GM04504 (cell line): ENCODE results near the gene SYP.
A peak's percentile ranks its signal among the peaks of the same experiment; 100 is the strongest.

ENCODE experiments used
- DNase-seq: peaks from one replicate; pipeline ENCODE4 v3.0.0-alpha.2; 2012; ENCODE audit warnings: low read depth

The SYP gene

DNA sequence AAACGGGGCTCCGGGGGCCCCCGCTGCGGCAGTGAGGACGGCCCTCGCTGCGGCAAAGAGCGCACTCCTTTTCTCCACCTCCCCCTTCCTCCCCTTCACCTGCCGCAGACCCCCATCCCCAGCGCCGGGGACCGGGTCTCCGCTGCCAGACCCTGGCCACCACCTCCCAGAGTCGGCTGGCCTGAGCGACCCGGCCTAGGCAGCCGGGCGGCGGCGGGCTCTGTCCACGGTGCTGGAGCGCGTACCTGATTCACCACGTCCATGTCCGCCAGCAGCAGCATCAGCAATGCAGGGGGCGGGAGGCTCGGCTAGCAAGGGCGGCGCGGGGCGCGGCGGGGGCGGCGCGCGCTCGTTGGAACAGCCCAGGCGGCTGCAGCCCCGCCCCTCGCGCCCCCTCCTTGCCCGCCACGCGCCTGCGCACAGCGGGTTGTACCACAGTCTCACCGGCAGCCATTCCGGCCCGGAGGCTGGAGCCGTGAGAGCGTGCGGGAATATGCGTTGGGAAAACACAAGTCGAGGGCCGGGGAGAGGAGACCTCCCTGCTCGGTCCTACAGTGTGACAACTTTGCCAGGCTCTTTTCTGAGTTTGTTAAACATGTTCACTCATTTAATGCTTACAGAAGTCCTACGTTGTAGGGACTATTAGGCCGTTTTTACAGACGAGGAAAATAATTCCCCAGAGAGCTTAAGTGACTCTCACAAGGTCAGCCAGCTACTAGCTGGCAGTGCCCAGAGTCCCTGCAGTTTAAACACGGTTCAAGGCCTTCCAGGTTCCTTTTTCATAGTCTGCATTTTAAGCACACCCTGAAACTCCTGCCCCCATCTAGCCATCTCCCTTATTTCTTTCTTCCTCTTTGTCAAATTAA, at the start of gene SYP:
TSS of gene SYP (minus strand) at position 288 of the 866 bp plus-strand sequence. CDS start at position 281, 7 bp downstream.
- DNase-seq = peak; percentile 61

DNA sequence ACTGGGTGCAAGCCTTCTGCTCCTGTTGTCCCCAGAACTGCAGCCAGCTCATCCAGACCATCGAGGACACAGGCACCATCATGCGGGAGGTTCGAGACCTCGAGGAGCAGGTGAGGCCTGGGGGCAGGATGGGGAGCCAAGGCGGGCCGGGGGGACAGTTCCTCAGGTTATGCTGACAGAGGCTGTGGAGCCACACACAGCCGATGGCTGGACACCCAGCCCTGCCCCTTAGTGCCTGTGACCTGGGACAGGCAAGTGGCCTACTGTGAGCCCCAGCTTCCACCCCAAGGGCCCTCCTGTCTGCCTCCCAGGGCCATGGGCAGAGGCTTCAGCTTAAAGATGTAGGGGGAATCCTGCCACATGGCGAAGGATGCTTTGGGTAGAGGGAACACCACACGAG, 49.6 kb upstream of the SYP start:
- no peak for DNase-seq

DNA sequence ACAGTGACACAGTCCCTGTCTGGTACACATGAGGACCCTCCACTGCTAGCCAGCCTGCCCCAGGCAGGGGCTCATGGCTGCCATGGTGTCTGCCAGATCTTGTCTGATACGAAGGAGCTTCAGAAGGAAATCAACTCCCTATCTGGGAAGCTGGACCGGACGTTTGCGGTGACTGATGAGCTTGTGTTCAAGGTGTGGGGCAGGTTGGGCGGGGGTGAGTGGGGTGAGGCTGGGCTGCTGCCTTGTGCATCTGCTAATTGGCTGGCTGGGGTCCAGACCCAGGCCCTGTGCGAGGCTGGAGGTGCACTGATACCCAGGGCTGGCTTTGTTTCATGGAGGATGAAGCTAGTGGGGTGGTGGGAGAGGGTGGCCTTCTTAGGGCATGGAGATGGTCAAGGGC, 49.1 kb upstream of the SYP start:
- DNase-seq = no peak

DNA sequence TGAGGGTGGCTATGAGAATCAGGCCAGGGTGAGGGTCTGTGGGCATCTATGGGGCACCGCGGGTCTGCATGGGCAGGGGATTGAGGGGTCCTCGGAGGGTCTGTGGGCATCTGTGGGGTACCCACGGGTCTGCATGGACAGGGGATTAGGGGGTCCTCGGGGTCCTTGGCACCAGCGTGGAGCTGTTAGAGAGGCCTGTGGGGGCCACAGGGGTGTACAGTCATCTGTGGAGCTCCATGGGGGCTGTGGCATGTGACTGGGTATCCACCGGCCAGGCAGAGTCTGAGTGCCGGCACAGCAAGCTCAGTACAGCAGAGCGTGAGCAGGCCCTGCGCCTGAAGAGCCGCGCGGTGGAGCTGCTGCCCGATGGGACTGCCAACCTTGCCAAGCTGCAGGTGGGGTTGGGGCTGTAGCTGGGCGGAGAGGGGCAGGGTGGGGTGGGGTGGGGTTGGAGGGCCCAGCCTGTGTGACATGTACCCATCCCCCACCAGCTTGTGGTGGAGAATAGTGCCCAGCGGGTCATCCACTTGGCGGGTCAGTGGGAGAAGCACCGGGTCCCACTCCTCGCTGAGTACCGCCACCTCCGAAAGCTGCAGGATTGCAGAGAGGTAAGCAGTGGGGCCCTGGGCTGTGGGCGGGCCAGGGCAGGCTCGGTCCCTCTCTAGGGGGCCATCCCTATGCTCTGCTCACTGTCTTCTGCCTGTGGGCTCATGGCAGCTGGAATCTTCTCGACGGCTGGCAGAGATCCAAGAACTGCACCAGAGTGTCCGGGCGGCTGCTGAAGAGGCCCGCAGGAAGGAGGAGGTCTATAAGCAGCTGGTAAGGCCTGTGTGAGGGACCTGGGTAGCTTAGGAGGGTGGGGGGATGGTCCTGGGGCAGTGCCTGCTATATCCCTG, 48.2 kb upstream of the SYP start:
- no peak for DNase-seq

DNA sequence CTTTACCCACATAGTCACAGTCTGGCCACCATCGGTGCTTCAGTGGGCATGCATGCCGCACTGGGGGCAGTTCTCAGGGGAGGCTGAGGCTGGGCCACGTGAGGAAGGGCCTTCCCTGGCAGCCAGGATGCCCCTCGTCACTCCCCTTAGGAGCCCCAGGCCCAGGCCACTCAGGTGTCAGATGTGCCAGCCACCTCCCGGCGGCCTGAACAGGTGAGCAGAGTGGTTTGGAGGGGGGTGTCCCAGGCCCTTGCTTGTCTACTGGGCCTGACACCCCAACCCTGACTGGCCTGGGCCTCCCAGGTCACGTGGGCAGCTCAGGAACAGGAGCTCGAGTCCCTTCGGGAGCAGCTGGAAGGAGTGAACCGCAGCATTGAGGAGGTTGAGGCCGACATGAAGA, 47.4 kb upstream of the SYP start:
- no peak for DNase-seq

DNA sequence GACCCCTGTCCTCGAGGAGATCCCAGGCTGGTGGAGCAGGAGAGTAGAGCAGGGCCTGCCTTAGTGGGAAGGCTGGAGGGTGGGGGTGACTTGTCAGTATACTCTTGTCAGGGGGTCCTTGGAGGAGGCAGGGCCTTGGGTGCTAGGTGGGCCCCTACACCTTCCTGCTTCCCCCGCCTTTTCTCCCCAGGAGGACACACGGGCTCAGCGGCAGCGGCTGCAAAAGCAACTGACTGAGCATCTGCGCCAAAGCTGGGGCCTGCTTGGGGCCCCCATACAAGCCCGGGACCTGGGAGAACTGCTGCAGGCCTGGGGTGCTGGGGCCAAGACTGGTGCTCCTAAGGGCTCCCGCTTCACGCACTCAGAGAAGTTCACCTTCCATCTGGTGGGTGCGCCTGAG, 46.5 kb upstream of the SYP start:
- no peak for DNase-seq

DNA sequence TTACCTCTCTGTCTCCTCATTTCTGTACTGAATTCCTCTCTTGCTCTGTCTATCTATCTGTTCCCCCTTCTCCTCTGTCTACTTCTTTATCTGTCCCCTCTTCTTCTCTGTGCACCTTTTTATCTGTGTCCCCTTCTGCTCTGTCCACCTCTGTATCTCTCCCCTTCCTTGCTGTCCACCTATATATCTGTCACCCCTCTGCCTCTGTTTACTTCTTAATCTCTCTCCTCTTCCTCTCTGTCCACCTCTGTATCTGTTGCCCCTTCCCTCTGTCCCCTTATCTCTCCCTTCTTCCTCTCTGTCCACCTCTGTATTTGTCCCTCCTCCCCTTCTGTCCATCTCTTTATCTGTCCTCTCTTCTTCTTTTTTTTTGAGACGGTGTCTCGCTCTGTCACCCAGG, 44.2 kb upstream of the SYP start:
- DNase-seq = no peak

DNA sequence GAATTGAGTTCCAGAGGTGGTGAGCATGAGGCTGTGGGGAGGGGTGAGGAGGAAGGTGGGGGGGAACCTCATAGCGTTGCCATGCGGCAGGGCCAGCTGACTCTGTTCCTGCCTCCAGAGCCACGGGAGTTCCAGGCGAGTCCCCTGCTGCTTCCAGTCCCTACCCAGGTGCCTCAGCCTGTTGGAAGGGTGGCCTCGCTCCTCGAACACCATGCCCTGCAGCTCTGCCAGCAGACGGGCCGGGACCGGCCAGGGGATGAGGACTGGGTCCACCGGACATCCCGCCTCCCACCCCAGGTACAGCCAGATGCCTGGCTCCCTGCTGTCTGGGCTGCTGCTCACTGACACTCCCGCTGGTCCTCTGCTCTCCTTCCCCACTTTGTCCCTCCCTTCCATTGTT, 43.2 kb upstream of the SYP start:
- no peak for DNase-seq

DNA sequence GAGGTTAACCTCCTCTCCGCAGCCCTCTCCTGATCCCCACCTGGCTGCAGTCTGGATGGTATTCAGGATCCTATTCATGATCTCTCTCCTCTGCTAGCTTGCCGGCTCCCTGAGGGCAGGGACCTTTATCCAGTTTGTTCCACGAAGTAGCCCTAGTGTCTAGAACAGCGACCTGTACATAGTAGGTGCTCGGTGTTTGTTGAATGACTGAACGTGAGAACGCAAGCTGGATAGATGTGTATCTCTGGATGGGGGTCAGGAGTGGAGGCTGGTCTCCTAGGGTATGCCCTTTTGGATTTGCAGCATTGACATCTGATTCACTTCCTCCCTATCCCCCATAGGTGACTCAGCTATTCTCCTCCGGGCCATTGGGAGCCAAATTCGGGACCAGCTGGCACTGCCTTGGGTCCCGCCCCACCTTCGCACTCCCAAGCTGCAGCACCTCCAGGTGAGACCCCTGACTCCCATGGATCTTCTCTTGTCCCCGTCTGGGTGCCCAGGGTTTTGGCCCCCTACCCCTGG, 42.6 kb upstream of the SYP start:
- DNase-seq = no peak

DNA sequence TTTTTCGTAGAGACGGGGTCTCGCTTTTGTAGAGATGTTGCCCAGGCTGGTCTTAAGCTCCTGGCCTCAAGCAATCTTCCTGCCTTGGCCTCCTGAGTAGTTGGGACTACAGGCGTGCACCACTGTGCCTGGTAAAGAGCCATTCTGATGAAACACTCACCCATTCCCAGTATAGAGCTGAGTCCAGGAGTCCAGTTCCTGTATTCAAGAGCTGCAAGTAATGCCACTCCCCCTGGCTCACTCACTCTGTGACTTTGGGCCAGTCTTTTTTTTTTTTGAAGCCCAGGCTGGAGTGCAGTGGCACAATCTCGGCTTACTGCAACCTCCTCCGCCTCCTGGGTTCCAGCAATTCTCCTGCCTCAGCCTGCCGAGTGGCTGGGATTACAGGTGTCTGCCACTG, 38.7 kb upstream of the SYP start:
- no peak for DNase-seq

DNA sequence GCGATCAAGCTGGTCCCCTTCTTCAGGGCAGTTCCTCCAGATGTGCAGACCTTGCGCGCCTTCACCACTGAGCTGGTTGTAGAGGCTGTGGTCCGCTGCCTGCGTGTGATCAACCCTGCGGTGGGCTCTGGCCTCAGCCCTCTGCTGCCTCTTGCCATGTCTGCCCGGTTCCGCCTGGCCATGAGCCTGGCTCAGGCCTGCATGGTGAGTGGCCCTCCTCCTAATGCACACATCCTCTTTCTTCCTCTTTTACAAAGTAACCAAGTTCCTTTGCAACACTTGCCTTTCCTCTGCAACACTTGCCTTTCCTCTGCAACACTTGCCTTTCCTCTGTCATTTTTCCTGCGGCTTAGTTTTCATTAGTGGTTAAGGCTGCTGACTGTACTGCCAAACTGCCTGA, 37.1 kb upstream of the SYP start:
- no peak for DNase-seq

DNA sequence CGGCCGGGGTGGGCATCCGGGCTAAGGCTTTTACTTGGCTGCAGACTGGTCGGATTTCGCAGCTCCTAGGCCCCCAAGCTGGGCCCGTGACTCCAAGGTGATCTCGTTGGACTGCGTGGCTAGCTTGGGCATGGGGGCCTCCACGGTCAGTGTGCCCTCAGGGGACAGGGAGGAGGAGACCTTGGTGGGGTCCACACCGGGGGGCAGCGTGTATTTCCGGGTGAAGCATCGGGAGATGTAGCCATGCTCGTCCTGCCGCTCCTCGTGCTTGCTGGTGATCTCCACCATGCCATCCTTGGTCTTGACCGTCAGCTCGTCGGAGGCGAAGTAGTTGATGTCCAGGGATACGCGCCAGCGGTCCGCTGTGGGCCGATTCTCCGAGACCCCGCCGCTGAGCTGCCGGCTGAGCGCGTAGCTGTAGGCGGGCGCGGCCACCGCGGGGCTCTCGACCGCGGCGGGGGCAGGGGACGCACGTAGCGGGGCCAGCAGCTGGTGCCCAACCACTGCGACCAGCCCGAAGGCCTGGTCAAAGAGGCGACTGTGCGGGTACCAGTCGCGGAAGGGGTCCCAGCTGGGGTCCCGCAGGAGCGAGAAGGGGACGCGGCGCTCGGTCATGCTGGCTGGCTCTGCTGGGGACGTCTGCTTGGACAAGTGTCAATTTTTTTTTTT, 34.0 kb upstream of the SYP start:
- no peak for DNase-seq

DNA sequence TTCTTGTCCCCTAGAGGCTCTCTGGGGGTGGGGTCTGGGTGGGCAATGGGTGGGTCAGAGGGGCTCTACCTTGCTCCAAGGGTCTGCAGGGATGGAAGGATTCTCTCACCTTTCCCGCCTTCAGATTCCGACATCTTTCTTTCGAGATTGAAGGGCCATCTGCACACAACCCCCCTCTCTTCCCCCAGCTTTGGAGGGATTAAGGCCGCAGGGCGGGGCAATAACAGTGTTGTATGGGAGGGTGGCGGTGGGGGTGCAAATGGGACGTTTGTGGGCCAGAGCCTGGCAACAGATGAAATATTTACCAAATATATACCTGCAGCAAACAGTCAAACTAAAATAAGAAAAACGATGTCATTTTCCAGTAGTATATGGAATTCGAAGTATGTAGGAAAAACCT, 33.2 kb upstream of the SYP start, which contains the start of gene CACNA1F:
TSS of gene CACNA1F (minus strand) at position 165 of the 400 bp plus-strand sequence. CDS start at position 134, 31 bp downstream.
- no peak for DNase-seq

DNA sequence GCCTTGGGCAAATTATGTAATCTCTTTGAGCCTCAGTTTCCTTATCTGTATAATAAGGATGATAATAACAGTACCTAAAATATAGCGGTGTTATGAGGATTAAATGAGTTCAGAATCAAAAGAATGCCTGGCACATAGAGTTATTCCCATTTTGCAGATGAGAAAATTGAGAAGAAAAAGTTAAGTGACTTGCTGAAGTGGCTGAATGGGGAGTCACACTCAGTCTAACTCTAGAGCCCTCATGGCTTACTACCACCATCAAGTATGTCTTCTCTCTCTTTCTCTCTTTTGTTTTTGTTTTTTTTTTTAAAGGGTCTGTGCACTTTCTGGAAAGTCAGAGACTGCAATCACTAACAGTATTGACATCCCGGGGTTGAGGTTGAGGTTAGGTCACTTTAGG, 32.5 kb upstream of the SYP start:
- no peak for DNase-seq

DNA sequence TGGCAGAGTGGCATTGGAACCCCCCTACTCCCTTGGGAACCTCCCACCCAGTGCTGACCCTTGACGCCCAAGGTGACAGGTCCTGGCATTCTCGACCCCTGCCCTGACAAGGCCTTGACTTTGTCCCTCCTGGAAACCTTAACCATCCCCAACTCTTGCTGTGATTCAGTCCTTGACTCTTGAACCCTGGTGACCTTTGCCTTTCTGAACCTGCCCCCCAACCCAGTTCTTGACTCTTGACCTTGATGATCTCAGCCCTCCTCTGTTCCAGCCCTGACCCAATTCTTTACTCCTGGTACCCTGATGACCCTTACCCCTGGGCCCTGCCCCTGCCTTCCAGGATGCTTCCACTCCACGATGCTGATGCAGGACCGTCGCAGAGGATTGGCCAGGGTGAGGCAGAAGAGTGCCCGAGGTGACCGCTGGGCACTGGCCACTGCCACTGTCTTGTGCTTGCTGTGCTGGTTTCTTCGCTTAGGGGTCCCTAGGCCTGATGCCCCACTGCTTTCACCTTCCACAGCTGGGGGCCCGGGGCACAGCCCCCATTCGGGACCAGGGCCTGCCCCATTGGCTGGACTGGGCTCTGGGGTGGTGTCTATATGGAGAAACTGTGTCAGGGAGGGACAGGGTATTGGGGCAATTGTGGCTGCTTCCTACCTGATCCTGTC, 31.5 kb upstream of the SYP start:
- no peak for DNase-seq

DNA sequence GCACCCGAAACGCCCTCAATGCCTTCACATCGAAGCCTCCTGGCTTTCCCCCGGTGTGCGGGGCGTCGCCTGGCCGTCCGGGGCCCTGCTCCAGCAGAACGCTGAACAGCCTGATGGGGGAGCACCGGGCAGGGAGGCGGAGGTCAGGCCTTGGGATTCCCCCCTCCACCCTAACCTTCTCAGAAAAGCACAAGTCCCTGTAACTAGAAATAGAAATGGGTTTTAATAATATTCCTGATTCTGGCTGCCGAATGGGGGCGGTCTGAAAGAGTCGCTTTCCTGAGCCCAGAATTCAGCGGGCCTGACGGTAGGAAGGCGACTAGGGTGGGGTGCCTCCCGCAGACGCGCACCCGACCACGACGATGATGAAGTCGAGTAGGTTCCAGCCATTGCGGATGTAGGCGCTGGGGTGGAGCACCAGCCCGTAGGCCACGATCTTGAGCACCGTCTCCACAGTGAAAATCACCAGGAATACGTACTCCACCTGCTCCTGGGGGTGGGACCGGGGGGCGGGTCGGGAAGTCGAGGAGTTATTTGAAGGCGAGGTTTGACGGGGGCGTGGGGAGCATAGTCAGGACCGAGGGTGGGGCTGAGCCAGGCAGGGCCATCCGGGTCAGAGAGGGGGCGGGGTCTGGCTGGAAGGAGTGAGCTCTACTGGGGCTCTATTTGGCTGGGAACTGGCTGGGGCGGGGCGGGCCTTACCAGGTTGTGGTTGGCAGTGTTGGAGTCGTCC, 30.7 kb upstream of the SYP start:
- no peak for DNase-seq

DNA sequence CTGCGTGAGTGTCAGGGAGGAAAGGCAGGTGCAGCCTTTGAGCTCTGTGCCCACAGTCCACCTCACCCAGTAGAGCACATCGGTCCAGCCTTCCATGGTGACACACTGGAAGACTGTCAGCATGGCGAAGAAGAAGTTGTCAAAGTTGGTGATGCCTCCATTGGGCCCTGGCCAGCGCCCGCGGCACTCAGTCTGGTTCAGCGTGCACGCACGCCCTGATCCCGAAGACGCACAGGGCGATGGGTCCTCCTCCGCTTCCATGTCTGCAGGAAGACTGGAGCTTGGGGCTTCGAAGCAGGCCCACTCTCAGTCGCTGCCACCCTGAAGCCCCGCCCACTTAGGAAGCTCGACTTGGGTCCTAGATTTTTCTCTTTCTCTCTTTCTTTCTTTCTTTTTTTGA, 28.2 kb upstream of the SYP start:
- DNase-seq = no peak

DNA sequence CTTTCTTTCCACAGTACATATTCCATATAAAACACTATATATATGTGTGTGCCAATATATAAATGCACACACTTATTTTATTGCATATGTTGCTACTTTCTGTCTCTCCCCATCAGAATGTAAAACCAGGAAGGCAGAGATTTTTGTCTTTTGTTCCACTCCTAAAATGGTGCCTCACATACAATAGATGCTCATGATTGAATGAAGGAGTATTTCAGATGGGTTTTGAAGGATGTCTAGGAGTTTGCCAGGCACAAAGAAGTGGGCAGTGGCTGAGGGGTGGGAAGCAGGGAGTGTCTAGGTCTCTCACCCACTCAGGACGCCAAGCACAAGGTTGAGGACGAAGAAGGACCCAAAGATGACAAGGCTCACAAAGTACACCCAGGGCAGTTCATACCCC, 27.7 kb upstream of the SYP start:
- no peak for DNase-seq

DNA sequence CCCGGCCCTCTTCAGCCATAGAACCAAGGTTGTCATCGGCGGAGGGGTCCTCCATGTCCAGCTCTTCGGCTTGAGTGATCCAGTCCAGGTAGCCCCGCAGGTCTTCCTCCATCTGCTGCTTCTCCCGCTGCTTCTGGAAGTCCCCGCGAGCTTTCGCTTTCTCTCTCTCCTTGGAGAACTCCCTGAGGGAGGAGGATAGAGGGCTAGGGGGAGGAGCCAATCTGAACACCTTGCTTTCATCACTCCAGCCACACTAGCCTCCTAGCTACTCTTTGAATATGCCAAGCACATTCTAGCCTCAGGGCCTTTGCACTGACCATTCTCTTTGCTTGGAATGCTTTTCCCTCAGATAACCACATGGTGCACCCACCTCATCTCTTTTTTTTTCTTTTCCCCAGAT, 27.0 kb upstream of the SYP start:
- no peak for DNase-seq

DNA sequence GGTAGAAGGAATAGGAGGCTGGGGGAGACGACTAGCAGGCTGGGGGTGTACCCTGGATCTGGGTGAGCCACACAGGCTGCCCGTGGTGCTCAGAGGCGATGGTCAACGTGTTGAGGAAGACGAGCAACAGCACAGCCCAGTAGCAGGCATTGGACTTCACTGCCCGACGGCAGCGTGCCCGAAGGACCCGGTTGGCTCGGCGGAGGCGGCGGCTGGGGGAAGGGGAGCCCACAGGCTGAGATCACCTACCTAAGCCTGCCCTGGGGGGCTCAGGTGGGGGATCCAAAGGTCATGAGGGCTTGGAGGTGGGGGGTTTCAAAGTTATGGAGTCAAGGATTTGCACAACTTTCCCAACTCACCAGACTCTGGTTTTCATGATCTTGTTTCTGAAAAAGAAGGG, 25.9 kb upstream of the SYP start:
- DNase-seq = no peak

DNA sequence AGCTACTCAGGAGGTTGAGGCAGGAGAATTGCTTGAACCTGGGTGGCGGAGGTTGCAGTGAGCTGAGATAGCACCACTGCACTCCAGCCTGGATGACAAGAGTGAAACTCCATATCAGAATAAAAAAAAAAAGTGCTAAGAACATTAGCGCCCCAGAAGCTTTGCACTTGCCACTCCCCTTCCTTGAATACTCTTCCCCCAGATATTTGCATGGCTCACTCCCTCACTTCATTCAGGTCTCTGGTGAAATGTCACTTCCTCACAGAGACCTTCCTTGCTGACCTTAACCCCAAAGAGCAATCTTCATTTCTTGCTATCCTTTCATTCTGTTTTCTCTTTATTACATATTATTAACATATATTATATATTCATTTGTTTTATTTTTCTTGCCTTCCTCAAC, 21.9 kb upstream of the SYP start:
- DNase-seq = no peak
